MM.1S (cell line): ENCODE results near the gene OGDHL.

Experiments used
- EZH2 ChIP-seq: fragments of 300-600 bp; sonication (generic); optimal IDR thresholded peaks from 2 replicates; pipeline ENCODE3; 2017; ENCODE audit warnings: low read depth, mild to moderate bottlenecking, antibody characterized with exemption, low read length, mixed read lengths
- EZH2phosphoT487 ChIP-seq: fragments of 300-600 bp; sonication (generic); IDR thresholded peaks from 2 replicates; pipeline ENCODE4 v1.6.1; 2018; ENCODE audit warnings: antibody characterized with exemption, low read length
- TF ChIP-seq, protein P1 (sequence below): fragments of 300-600 bp; sonication (generic); IDR thresholded peaks from 2 replicates; pipeline ENCODE4 v1.5.1; 2016; ENCODE audit warnings: antibody characterized with exemption, low read length, mixed read lengths

DNA sequence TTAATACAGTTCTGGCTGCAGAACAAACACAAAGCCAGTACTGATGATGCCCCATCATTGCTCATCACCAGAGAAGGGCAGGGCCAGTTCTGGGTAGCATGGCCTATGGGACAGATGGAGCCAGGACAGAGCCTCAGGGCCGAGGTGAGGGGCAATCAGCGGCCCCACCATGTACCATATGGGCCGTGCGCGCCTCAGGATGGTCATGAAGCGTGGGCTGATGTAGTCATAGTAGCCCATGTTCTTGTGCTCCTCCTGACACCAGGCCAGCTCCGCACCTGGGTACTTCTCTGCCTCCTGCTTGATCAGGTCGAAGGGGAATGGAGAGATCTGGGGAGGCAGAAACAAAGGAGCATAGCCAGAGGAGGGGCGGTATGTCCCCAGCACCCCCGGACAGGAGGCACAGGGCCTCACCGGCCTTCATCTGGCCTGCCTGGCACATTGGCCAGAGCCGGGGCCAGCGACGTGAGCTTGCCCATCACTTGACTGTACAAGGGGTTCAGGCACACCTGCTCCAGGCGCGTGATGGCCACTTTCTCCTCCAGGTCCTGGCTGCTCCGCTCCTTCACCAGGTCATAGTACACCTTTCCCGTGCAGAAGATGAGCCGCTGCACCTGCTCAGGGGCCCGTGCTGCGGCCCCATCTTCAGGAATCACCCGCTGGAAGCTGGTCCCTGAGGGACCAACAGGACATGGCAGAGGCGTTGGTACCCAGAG lies 26.1 kb downstream of the OGDHL start:
- TF ChIP-seq, protein P1, sequence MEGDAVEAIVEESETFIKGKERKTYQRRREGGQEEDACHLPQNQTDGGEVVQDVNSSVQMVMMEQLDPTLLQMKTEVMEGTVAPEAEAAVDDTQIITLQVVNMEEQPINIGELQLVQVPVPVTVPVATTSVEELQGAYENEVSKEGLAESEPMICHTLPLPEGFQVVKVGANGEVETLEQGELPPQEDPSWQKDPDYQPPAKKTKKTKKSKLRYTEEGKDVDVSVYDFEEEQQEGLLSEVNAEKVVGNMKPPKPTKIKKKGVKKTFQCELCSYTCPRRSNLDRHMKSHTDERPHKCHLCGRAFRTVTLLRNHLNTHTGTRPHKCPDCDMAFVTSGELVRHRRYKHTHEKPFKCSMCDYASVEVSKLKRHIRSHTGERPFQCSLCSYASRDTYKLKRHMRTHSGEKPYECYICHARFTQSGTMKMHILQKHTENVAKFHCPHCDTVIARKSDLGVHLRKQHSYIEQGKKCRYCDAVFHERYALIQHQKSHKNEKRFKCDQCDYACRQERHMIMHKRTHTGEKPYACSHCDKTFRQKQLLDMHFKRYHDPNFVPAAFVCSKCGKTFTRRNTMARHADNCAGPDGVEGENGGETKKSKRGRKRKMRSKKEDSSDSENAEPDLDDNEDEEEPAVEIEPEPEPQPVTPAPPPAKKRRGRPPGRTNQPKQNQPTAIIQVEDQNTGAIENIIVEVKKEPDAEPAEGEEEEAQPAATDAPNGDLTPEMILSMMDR, result no peak
- no peak for TF ChIP-seq EZH2phosphoT487
- TF ChIP-seq EZH2, result no peak
